SK-N-SH (cell line): ENCODE measurements around the gene ZFHX3. TPM values are rescaled to one million over a fixed set of nuclear protein-coding genes. Genes with fewer than 3 reads are reported as not detected.

Source experiments
- CTCF ChIA-PET: fragments of 300-600, 350-600 bp; formaldehyde crosslinking; extraction: SDS; loops from one replicate; lab custom pipeline; 2021; lab: Yijun Ruan, JAX
- POLR2A ChIA-PET: fragments of 350-600 bp; sonication (Branson Sonifier 250); formaldehyde crosslinking; extraction: SDS; loops from one replicate; lab custom pipeline; 2020; ENCODE audit warnings: antibody characterized with exemption, inconsistent platforms; lab: Yijun Ruan, JAX
- DNase-seq: peaks from one replicate; pipeline ENCODE4 v3.0.0; 2012
- H2AFZ ChIP-seq: fragments of 200-600 bp; sonication (generic); 2 replicates; pipeline ENCODE4 v1.8.1; 2016; ENCODE audit warnings: antibody characterized with exemption, mild to moderate bottlenecking, low read depth
- H3F3A ChIP-seq: fragments of 200-600 bp; sonication (generic); replicated peaks from 2 replicates; pipeline ENCODE3; 2016; ENCODE audit warnings: antibody characterized with exemption, mild to moderate bottlenecking; ENCODE audit not compliant: insufficient read depth
- H3K27ac ChIP-seq, 2 experiments: fragments of 200-500 bp in 1 of 2; fragments of 200-600 bp in 1 of 2; sonication (Bioruptor generic) in 1 of 2; sonication (generic), shearing (Covaris generic) in 1 of 2; 2 replicates each; pipeline versions ENCODE4 v1.5.1 to v1.6.1; 2014 to 2016; ENCODE audit warnings: low read depth in 2 of 2, inconsistent platforms in 1 of 2, low read length in 1 of 2, mild to moderate bottlenecking in 1 of 2, mixed read lengths in 1 of 2
- H3K27me3 ChIP-seq: fragments of 200-600 bp; sonication (generic), shearing (Covaris generic); 2 replicates; pipeline ENCODE4 v1.6.1; 2016; ENCODE audit warnings: mixed run types; ENCODE audit not compliant: insufficient read depth
- H3K36me3 ChIP-seq, 2 experiments: fragments of 200-500 bp in 1 of 2; fragments of 200-600 bp in 1 of 2; sonication (Bioruptor generic) in 1 of 2; sonication (generic) in 1 of 2; replicated peaks in 1 of 2; 2 replicates each; pipeline versions ENCODE3 to v1.5.1; 2014 to 2016; ENCODE audit warnings: low read length in 1 of 2, mild to moderate bottlenecking in 1 of 2; ENCODE audit not compliant: insufficient read depth in 2 of 2, control insufficient read depth in 1 of 2
- H3K4me1 ChIP-seq, 2 experiments: fragments of 200-500 bp in 1 of 2; fragments of 200-600 bp in 1 of 2; sonication (Bioruptor generic) in 1 of 2; sonication (generic), shearing (Covaris generic) in 1 of 2; 2 replicates each; pipeline versions ENCODE4 v1.5.1 to v1.6.1; 2014 to 2016; ENCODE audit warnings: low read depth in 1 of 2, low read length in 1 of 2, mixed run types in 1 of 2; ENCODE audit not compliant: insufficient read depth in 2 of 2, control insufficient read depth in 1 of 2
- H3K4me2 ChIP-seq: fragments of 200-600 bp; sonication (generic), shearing (Covaris generic); 2 replicates; pipeline ENCODE4 v1.6.1; 2017; ENCODE audit warnings: mixed run types
- H3K4me3 ChIP-seq, 2 experiments: fragments of 200-500 bp in 1 of 2; fragments of 200-600 bp in 1 of 2; sonication (Bioruptor generic) in 1 of 2; sonication (generic), shearing (Covaris generic) in 1 of 2; 2 replicates each; pipeline versions ENCODE4 v1.5.1 to v1.8.1; 2014 to 2016; ENCODE audit warnings: low read depth in 2 of 2, inconsistent platforms in 1 of 2, low read length in 1 of 2, mild to moderate bottlenecking in 1 of 2, mixed read lengths in 1 of 2, moderate library complexity in 1 of 2
- H3K79me2 ChIP-seq: fragments of 200-600 bp; sonication (generic); 2 replicates; pipeline ENCODE4 v1.8.1; 2017; ENCODE audit warnings: mild to moderate bottlenecking; ENCODE audit not compliant: insufficient read depth
- H3K9ac ChIP-seq: fragments of 200-600 bp; sonication (generic); 2 replicates; pipeline ENCODE4 v1.6.1; 2017; ENCODE audit warnings: mixed run types
- H3K9me2 ChIP-seq: fragments of 200-600 bp; sonication (generic); 2 replicates; pipeline ENCODE4 v1.6.1; 2017; ENCODE audit warnings: mixed run types
- H3K9me3 ChIP-seq: fragments of 200-600 bp; sonication (generic); 2 replicates; pipeline ENCODE4 v1.6.1; 2017; ENCODE audit warnings: mixed run types, mild to moderate bottlenecking, moderate library complexity
- H4K20me1 ChIP-seq: fragments of 200-600 bp; sonication (generic); 2 replicates; pipeline ENCODE4 v1.6.1; 2017; ENCODE audit warnings: mild to moderate bottlenecking, mixed run types; ENCODE audit not compliant: insufficient read depth
- CHD2 ChIP-seq: fragments of 150-350 bp; IDR thresholded peaks from 2 replicates; pipeline ENCODE4 v1.6.1; 2018; ENCODE audit warnings: low read length; ENCODE audit not compliant: partially characterized antibody
- CTCF ChIP-seq: fragments of 200-600 bp; sonication (generic); IDR thresholded peaks from 2 replicates; pipeline ENCODE4 v1.6.1; 2017; ENCODE audit warnings: antibody characterized with exemption, mild to moderate bottlenecking, moderate library complexity
- ELF1 ChIP-seq: IDR thresholded peaks from 2 replicates; pipeline ENCODE4 v1.4.0; 2012
- EZH2phosphoT487 ChIP-seq: fragments of 200-600 bp; sonication (generic); IDR thresholded peaks from 2 replicates; pipeline ENCODE4 v1.6.1; 2017; ENCODE audit warnings: low read depth, mixed run types, mild to moderate bottlenecking, antibody characterized with exemption, moderate library complexity, borderline replicate concordance
- GABPA ChIP-seq: IDR thresholded peaks from 2 replicates; pipeline ENCODE4 v1.4.0; 2012; ENCODE audit warnings: low read depth, mild to moderate bottlenecking
- MXI1 ChIP-seq: IDR thresholded peaks from 2 replicates; pipeline ENCODE4 v1.6.1; 2012; ENCODE audit warnings: mild to moderate bottlenecking, low read depth, low read length, improper control_type of control experiment
- NFIC ChIP-seq: IDR thresholded peaks from 2 replicates; pipeline ENCODE4 v1.4.0; 2012; ENCODE audit warnings: borderline replicate concordance
- POLR2AphosphoS5 ChIP-seq: IDR thresholded peaks from 2 replicates; pipeline ENCODE4 v1.6.1; 2012; ENCODE audit warnings: low read depth, low read length
- RCOR1 ChIP-seq: fragments of 150-350 bp; IDR thresholded peaks from 2 replicates; pipeline ENCODE4 v1.6.1; 2017; ENCODE audit warnings: antibody characterized with exemption, low read length
- RFX5 ChIP-seq: IDR thresholded peaks from 2 replicates; pipeline ENCODE4 v1.6.1; 2012; ENCODE audit warnings: mild to moderate bottlenecking, improper control_type of control experiment, low read length
- RXRA ChIP-seq: IDR thresholded peaks from 2 replicates; pipeline ENCODE4 v1.4.0; 2012; ENCODE audit warnings: low read depth, mild to moderate bottlenecking, borderline replicate concordance
- SIN3A ChIP-seq: IDR thresholded peaks from 2 replicates; pipeline ENCODE4 v1.6.1; 2012; ENCODE audit warnings: low read depth, mild to moderate bottlenecking, low read length, moderate library complexity, borderline replicate concordance
- USF1 ChIP-seq: IDR thresholded peaks from 2 replicates; pipeline ENCODE4 v1.4.0; 2012; ENCODE audit warnings: low read depth, borderline replicate concordance
- USF2 ChIP-seq: fragments of 150-350 bp; IDR thresholded peaks from 2 replicates; pipeline ENCODE4 v1.6.1; 2017; ENCODE audit warnings: antibody characterized with exemption, low read length, low read depth, borderline replicate concordance
- YY1 ChIP-seq: IDR thresholded peaks from 2 replicates; pipeline ENCODE4 v1.4.0; 2012; ENCODE audit warnings: low read depth, mild to moderate bottlenecking
- WGBS: methylation state at CpG from one replicate; pipeline ENCODE4 v1.1.6; 2017; ENCODE audit warnings: low lambda C conversion rate; 5-methylcytosine and 5-hydroxymethylcytosine counted together
- polyA plus RNA-seq, 3 experiments: library from polyadenylated mRNA; depleted of rRNA; stranded (reverse); fragments of >200 nt; gene quantifications; 2 replicates each; pipeline ENCODE4 v1.2.3, GENCODE V29; 2012

ZFHX3 gene
- polyA plus RNA-seq, 1 of the 3 experiments (the other 2 are of a cell fraction): 2.0 TPM

- no peak for TF ChIP-seq USF2
These were observed 136.0 kb downstream of the ZFHX3 start (continued) for GRCh38 chr16:72911971-72912370.

GRCh38 chr16:72910875-72911274, 137.1 kb downstream of the ZFHX3 start:
- Histone ChIP-seq H3K4me2 (no peak overlapping the region), H2AFZ (no peak overlapping the region), H3K4me1 (peaks cover 4 to 22% of the 10 kb centered on the region in 2 experiments; a peak in 2 of 4 replicates), H3K27ac (no peak overlapping the region), H3K9me3 (no peaks in the 10 kb centered on the region), H3K9ac (no peak overlapping the region), H3F3A (no peaks in the 10 kb centered on the region), H3K4me3 (no peak overlapping the region), H4K20me1 (peaks cover 10% of the 10 kb centered on the region; the same call in 1 of the 2 replicates), H3K27me3 (no peaks in the 10 kb centered on the region), H3K36me3 (no peaks in the 10 kb centered on the region), H3K9me2 (no peaks in the 10 kb centered on the region), H3K79me2 (peaks cover 39% of the 10 kb centered on the region)
- WGBS: 93% methylated on average over 5 of the region's 5 CpGs
- DNase-seq: no peak
- TF ChIP-seq SIN3A: no peak
- TF ChIP-seq GABPA: no peak
- no peak for TF ChIP-seq POLR2AphosphoS5
- no peak for TF ChIP-seq CTCF
- no peak for TF ChIP-seq RCOR1
- TF ChIP-seq MXI1: no peak
- no peak for TF ChIP-seq YY1
- no peak for TF ChIP-seq RFX5
- TF ChIP-seq EZH2phosphoT487: no peak
- TF ChIP-seq ELF1: no peak
- CTCF ChIA-PET: interaction anchor here (1.3 kb wide), 1 partner anchor 78 kb away, joined by 4 read pairs; no protein-coding TSS in a partner anchor
- POLR2A ChIA-PET: no interaction called here

- Histone ChIP-seq H3K9ac (no peak overlapping the region), H3K4me3 (no peak overlapping the region), H3K79me2 (peaks cover 34% of the 10 kb centered on the region), H3K9me2 (no peaks in the 10 kb centered on the region), H3K4me1 (peaks cover 5 to 22% of the 10 kb centered on the region in 2 experiments; a peak in 2 of 4 replicates), H3K36me3 (no peaks in the 10 kb centered on the region), H3K27ac (peak overlapping the region in 1 of 2 experiments; percentile 23; a peak in 1 of 4 replicates), H3F3A (no peaks in the 10 kb centered on the region), H2AFZ (no peak overlapping the region), H4K20me1 (peaks cover 12% of the 10 kb centered on the region; the same call in 1 of the 2 replicates), H3K27me3 (no peaks in the 10 kb centered on the region), H3K9me3 (no peaks in the 10 kb centered on the region), H3K4me2 (no peak overlapping the region)
- ChIA-PET POLR2A (no interaction called here), CTCF (interaction anchor here (1.3 kb wide), 1 partner anchor 78 kb away, joined by 4 read pairs; no protein-coding TSS in a partner anchor)
- TF ChIP-seq RXRA (no peak), CHD2 (no peak), RCOR1 (no peak), USF1 (no peak), NFIC (no peak)
- 96% methylated on average over 4 of the region's 4 CpGs for WGBS
- no peak for DNase-seq
These were observed 137.5 kb downstream of the ZFHX3 start for GRCh38 chr16:72910381-72910780.
